ENCODE data around the gene ZNF133. TPM values are rescaled to one million over a fixed set of nuclear protein-coding genes. Genes with fewer than 3 reads are reported as not detected.

Gene ZNF133
- total RNA-seq, 1 experiment from 2014 or later: 16.2 TPM

Other genes with a start within 250 kb of the ZNF133 start
- gene OVOL2, start 230.6 kb upstream of the ZNF133 start, total RNA-seq (2021): 9.8 to 11.0 TPM (median 10.4 TPM) in 3 replicates
- gene KAT14, start 150.7 kb upstream of the ZNF133 start, total RNA-seq (2021): 21.8 to 24.1 TPM (median 23.8 TPM) in 3 replicates
- 21.6 to 25.7 TPM (median 23.0 TPM) in 3 replicates for gene PET117, start 150.7 kb upstream of the ZNF133 start, total RNA-seq (2021)
- gene DZANK1, start 178.5 kb downstream of the ZNF133 start, total RNA-seq (2021): 6.1 to 8.2 TPM (median 7.7 TPM) in 3 replicates
- gene POLR3F, start 178.9 kb downstream of the ZNF133 start, total RNA-seq (2021): 11.7 to 12.8 TPM (median 12.7 TPM) in 3 replicates
- 10.4 to 12.2 TPM (median 12.1 TPM) in 3 replicates for gene RBBP9, start 208.7 kb downstream of the ZNF133 start, total RNA-seq (2021)
- gene SEC23B, start 219.4 kb downstream of the ZNF133 start, total RNA-seq (2021): 57.0 to 67.1 TPM (median 59.6 TPM) in 3 replicates

All from WTC11 (cell line).